CD8-positive, alpha-beta memory T cell (primary cell): ENCODE results near the gene PRCC. TPM values are rescaled to one million over a fixed set of nuclear protein-coding genes. Genes with fewer than 3 reads are reported as not detected.

ENCODE experiments used
- CTCF ChIA-PET: fragments of 350-600 bp; sonication (Branson Sonifier 250); formaldehyde crosslinking; loops from one replicate; lab custom pipeline; 2021; ENCODE audit warnings: antibody characterized with exemption; lab: Charles Lee
- POLR2A ChIA-PET: fragments of 350-600 bp; sonication (Branson Sonifier 250); formaldehyde crosslinking; loops from one replicate; lab custom pipeline; 2021; ENCODE audit warnings: antibody characterized with exemption; lab: Charles Lee
- DNase-seq, 5 donors: peaks; one replicate each; pipeline versions ENCODE4 v3.0.0 to v3.0.0-alpha.2; 2020 to 2022; ENCODE audit warnings: mixed read lengths in 1 of 5
- H3K27ac ChIP-seq: one replicate; pipeline ENCODE4 v1.7.0; 2013; ENCODE audit warnings: low read depth, mild to moderate bottlenecking, low read length, moderate library complexity
- H3K27me3 ChIP-seq: 2 replicates; pipeline ENCODE4 v1.7.0; 2013; ENCODE audit warnings: low read length, mild to moderate bottlenecking; ENCODE audit not compliant: insufficient read depth, poor library complexity, severe bottlenecking
- H3K36me3 ChIP-seq: 2 replicates; pipeline ENCODE4 v1.7.0; 2013; ENCODE audit warnings: mild to moderate bottlenecking, low read length, moderate library complexity; ENCODE audit not compliant: insufficient read depth
- H3K4me1 ChIP-seq: 2 replicates; pipeline ENCODE4 v1.7.0; 2013; ENCODE audit warnings: mild to moderate bottlenecking, low read length, moderate library complexity; ENCODE audit not compliant: insufficient read depth
- H3K4me3 ChIP-seq: 2 replicates; pipeline ENCODE4 v1.7.0; 2013; ENCODE audit warnings: mild to moderate bottlenecking, low read length
- H3K9me3 ChIP-seq: 2 replicates; pipeline ENCODE4 v1.7.0; 2013; ENCODE audit warnings: mild to moderate bottlenecking, low read length
- H3K27ac Mint-ChIP-seq, 8 donors: one replicate each; pipeline ENCODE4 v1.8.0; 2020 to 2021; ENCODE audit warnings: mixed read lengths in 8 of 8, mild to moderate bottlenecking in 6 of 8, inconsistent platforms in 3 of 8, moderate library complexity in 3 of 8
- H3K27me3 Mint-ChIP-seq, 2 donors: one replicate each; pipeline ENCODE4 v1.8.0; 2020 to 2021; ENCODE audit warnings: mixed read lengths in 2 of 2, mild to moderate bottlenecking in 1 of 2, moderate library complexity in 1 of 2
- H3K36me3 Mint-ChIP-seq, 3 donors: one replicate each; pipeline ENCODE4 v1.8.0; 2020 to 2021; ENCODE audit warnings: mixed read lengths in 3 of 3, inconsistent platforms in 1 of 3, mild to moderate bottlenecking in 1 of 3
- H3K4me1 Mint-ChIP-seq, 3 donors: one replicate each; pipeline ENCODE4 v1.8.0; 2020 to 2021; ENCODE audit warnings: mixed read lengths in 3 of 3, inconsistent platforms in 1 of 3, mild to moderate bottlenecking in 1 of 3
- H3K4me3 Mint-ChIP-seq, 7 donors: one replicate each; pipeline ENCODE4 v1.8.0; 2020 to 2021; ENCODE audit warnings: mixed read lengths in 7 of 7, mild to moderate bottlenecking in 6 of 7, moderate library complexity in 4 of 7, inconsistent platforms in 2 of 7
- H3K9me3 Mint-ChIP-seq, 5 donors: one replicate each; pipeline ENCODE4 v1.8.0; 2020 to 2022; ENCODE audit warnings: mixed read lengths in 5 of 5, mild to moderate bottlenecking in 3 of 5, moderate library complexity in 2 of 5, inconsistent platforms in 1 of 5
- polyA plus RNA-seq: library from polyadenylated mRNA; unstranded; fragments of 300-500 nt; fragmentation: Illumina TruSeq; gene quantifications from one replicate; pipeline ENCODE4 v1.2.3, GENCODE V29; 2021
- total RNA-seq, 2 experiments: library from RNA; stranded (reverse); gene quantifications; one replicate each; pipeline ENCODE4 v1.2.3, GENCODE V29; 2021

The PRCC gene
- total and polyA plus RNA-seq, 3 experiments from 2014 or later, result 45.9 to 111 (median 106) TPM

GRCh38 chr1:156744786-156745419 is 22.4 kb upstream of the PRCC start:
- H3K4me1 Mint-ChIP-seq, result peaks cover 60 to 72% (median 66%) of the 10 kb centered on the region in 3 donors
- H3K4me3 Mint-ChIP-seq, result peak overlapping the region in 1 of 7 donors; percentile 24
- Histone ChIP-seq H3K9me3 (no peaks in the 10 kb centered on the region), H3K36me3 (peaks cover 5% of the 10 kb centered on the region), H3K27me3 (no peaks in the 10 kb centered on the region), H3K27ac (no peak overlapping the region), H3K4me1 (peaks cover 61% of the 10 kb centered on the region), H3K4me3 (no peak overlapping the region)
- peak in 1 of 5 donors; percentile 38 for DNase-seq
- ChIA-PET POLR2A (interaction anchor here (1.1 kb wide), 1 partner anchor 16 kb away, joined by 3 read pairs; the partner anchor contains the start of genes ISG20L2 and METTL25B), CTCF (interaction anchor here (7.1 kb wide), 1 partner anchor 18 kb away, joined by 58 read pairs; the partner anchor contains the start of genes ISG20L2 and METTL25B)
- H3K27me3 Mint-ChIP-seq, result no peaks in the 10 kb centered on the region
- peaks cover 3 to 47% (median 8%) of the 10 kb centered on the region in 3 donors for H3K36me3 Mint-ChIP-seq
- no peaks in the 10 kb centered on the region for H3K9me3 Mint-ChIP-seq
- peak overlapping the region in 7 of 8 donors; percentile 52 to 96 (median 94) for H3K27ac Mint-ChIP-seq

- DNase-seq, result no peak
- Histone ChIP-seq H3K27ac (no peak overlapping the region), H3K4me3 (no peak overlapping the region), H3K27me3 (no peaks in the 10 kb centered on the region), H3K36me3 (peaks cover 5% of the 10 kb centered on the region), H3K9me3 (no peaks in the 10 kb centered on the region), H3K4me1 (peaks cover 59% of the 10 kb centered on the region)
- Mint-ChIP-seq H3K27me3 (no peaks in the 10 kb centered on the region), H3K4me3 (peak overlapping the region; percentile 7 to 87 (median 80)), H3K4me1 (peaks cover 61 to 71% (median 67%) of the 10 kb centered on the region in 3 donors), H3K27ac (peak overlapping the region; percentile 37 to 99 (median 95)), H3K36me3 (peaks cover 3 to 46% (median 8%) of the 10 kb centered on the region in 3 donors), H3K9me3 (no peaks in the 10 kb centered on the region)
- POLR2A ChIA-PET, result no interaction called here
- CTCF ChIA-PET, result interaction anchor here (0.8 to 1.3 kb wide), 2 partner anchors 18 to 20 kb away, joined by 3 to 4 read pairs; no protein-coding TSS in a partner anchor
Measured at GRCh38 chr1:156745881-156746280, 21.5 kb upstream of the PRCC start.

- POLR2A ChIA-PET, result no interaction called here
- H3K4me3 ChIP-seq, result no peak overlapping the region
- no peaks in the 10 kb centered on the region for H3K9me3 ChIP-seq
- peaks cover 57% of the 10 kb centered on the region for H3K4me1 ChIP-seq
- no peaks in the 10 kb centered on the region for H3K9me3 Mint-ChIP-seq
- peaks cover 5% of the 10 kb centered on the region for H3K36me3 ChIP-seq
- peak in 3 of 5 donors; percentile 30 to 54 (median 38) for DNase-seq
- peaks cover 56 to 66% (median 62%) of the 10 kb centered on the region in 3 donors for H3K4me1 Mint-ChIP-seq
- no peaks in the 10 kb centered on the region for H3K27me3 Mint-ChIP-seq
- H3K4me3 Mint-ChIP-seq, result peak overlapping the region; percentile 23 to 87 (median 83)
- H3K36me3 Mint-ChIP-seq, result peaks cover 1 to 43% (median 6%) of the 10 kb centered on the region in 3 donors
- CTCF ChIA-PET, result interaction anchor here (0.8 to 1.3 kb wide), 2 partner anchors 19 to 20 kb away, joined by 3 to 4 read pairs; no protein-coding TSS in a partner anchor
- peak overlapping the region; percentile 90 to 99 (median 95) for H3K27ac Mint-ChIP-seq
- H3K27ac ChIP-seq, result peak overlapping the region; percentile 80
- H3K27me3 ChIP-seq, result no peaks in the 10 kb centered on the region
Measured at GRCh38 chr1:156746406-156746727, 21.0 kb upstream of the PRCC start.

GRCh38 chr1:156746728-156747631 is 20.4 kb upstream of the PRCC start:
- no peaks in the 10 kb centered on the region for H3K9me3 Mint-ChIP-seq
- Histone ChIP-seq H3K36me3 (peaks cover 5% of the 10 kb centered on the region), H3K4me1 (peaks cover 51% of the 10 kb centered on the region), H3K4me3 (peak overlapping the region; percentile 57), H3K27ac (peak overlapping the region; percentile 80), H3K9me3 (no peaks in the 10 kb centered on the region), H3K27me3 (no peaks in the 10 kb centered on the region)
- peaks cover 0 to 42% (median 6%) of the 10 kb centered on the region in 3 donors for H3K36me3 Mint-ChIP-seq
- peak; percentile 53 to 86 (median 67) for DNase-seq
- H3K27ac Mint-ChIP-seq, result peak overlapping the region; percentile 92 to 99 (median 96)
- H3K4me3 Mint-ChIP-seq, result peak overlapping the region; percentile 80 to 95 (median 91)
- H3K27me3 Mint-ChIP-seq, result no peaks in the 10 kb centered on the region
- POLR2A ChIA-PET, result interaction anchor here (0.5 to 1.4 kb wide), 4 partner anchors 15 to 88 kb away, joined by 4 to 6 read pairs (median 4); partner anchors contain the start of genes ISG20L2 and METTL25B
- H3K4me1 Mint-ChIP-seq, result peaks cover 52 to 60% (median 56%) of the 10 kb centered on the region in 3 donors
- CTCF ChIA-PET, result interaction anchor here (1.0 to 1.5 kb wide), 4 partner anchors 14 to 113 kb away, joined by 3 to 11 read pairs (median 4); no protein-coding TSS in a partner anchor

- peaks cover 57% of the 10 kb centered on the region for H3K4me1 ChIP-seq
- peaks cover 0 to 36% (median 3%) of the 10 kb centered on the region in 3 donors for H3K36me3 Mint-ChIP-seq
- ChIA-PET CTCF (interaction anchor here (1.0 to 1.5 kb wide), 4 partner anchors 9 to 112 kb away, joined by 3 to 11 read pairs (median 3); no protein-coding TSS in a partner anchor), POLR2A (interaction anchor here (0.6 to 1.4 kb wide), 2 partner anchors 13 to 20 kb away, joined by 5 to 6 read pairs; partner anchors contain the start of genes ISG20L2 and METTL25B)
- H3K27ac Mint-ChIP-seq, result peak overlapping the region; percentile 89 to 99 (median 96)
- no peaks in the 10 kb centered on the region for H3K27me3 Mint-ChIP-seq
- no peak for DNase-seq
- H3K4me3 Mint-ChIP-seq, result peak overlapping the region; percentile 86 to 95 (median 91)
- H3K4me1 Mint-ChIP-seq, result peaks cover 58 to 66% (median 63%) of the 10 kb centered on the region in 3 donors
- no peaks in the 10 kb centered on the region for H3K9me3 ChIP-seq
- H3K27ac ChIP-seq, result peak overlapping the region; percentile 77
- H3K36me3 ChIP-seq, result peaks cover 3% of the 10 kb centered on the region
- H3K9me3 Mint-ChIP-seq, result no peaks in the 10 kb centered on the region
- peak overlapping the region; percentile 57 for H3K4me3 ChIP-seq
- H3K27me3 ChIP-seq, result no peaks in the 10 kb centered on the region
Measured at GRCh38 chr1:156747742-156748669, 19.3 kb upstream of the PRCC start.

GRCh38 chr1:156748670-156749418 is 18.5 kb upstream of the PRCC start:
- Mint-ChIP-seq H3K27ac (peak overlapping the region; percentile 89 to 99 (median 96)), H3K36me3 (peaks cover 0 to 28% (median 3%) of the 10 kb centered on the region in 3 donors), H3K9me3 (no peaks in the 10 kb centered on the region), H3K4me1 (peaks cover 61 to 74% (median 66%) of the 10 kb centered on the region in 3 donors), H3K27me3 (no peaks in the 10 kb centered on the region), H3K4me3 (peak overlapping the region; percentile 86 to 95 (median 91))
- peaks cover 59% of the 10 kb centered on the region for H3K4me1 ChIP-seq
- no peaks in the 10 kb centered on the region for H3K36me3 ChIP-seq
- no peak for DNase-seq
- H3K27me3 ChIP-seq, result no peaks in the 10 kb centered on the region
- POLR2A ChIA-PET, result no interaction called here
- CTCF ChIA-PET, result interaction anchor here (1.0 kb wide), 1 partner anchor 8 kb away, joined by 3 read pairs; no protein-coding TSS in a partner anchor
- H3K27ac ChIP-seq, result peak overlapping the region; percentile 77
- H3K4me3 ChIP-seq, result peak overlapping the region; percentile 57
- H3K9me3 ChIP-seq, result no peaks in the 10 kb centered on the region
